HG02884 (cell line): Measurements from ENCODE around the gene PPIL1.

Source experiments
- ATAC-seq: cut with Tn5 transposase; IDR thresholded peaks from one replicate; pipeline ENCODE4 v1.9.1; 2021; ENCODE audit warnings: mild to moderate bottlenecking, moderate library complexity; ENCODE audit not compliant: unreplicated experiment

Gene PPIL1

GRCh38 chr6:36837022-36837339 is 37.6 kb downstream of the PPIL1 start:
- no peak for ATAC-seq

DNA sequence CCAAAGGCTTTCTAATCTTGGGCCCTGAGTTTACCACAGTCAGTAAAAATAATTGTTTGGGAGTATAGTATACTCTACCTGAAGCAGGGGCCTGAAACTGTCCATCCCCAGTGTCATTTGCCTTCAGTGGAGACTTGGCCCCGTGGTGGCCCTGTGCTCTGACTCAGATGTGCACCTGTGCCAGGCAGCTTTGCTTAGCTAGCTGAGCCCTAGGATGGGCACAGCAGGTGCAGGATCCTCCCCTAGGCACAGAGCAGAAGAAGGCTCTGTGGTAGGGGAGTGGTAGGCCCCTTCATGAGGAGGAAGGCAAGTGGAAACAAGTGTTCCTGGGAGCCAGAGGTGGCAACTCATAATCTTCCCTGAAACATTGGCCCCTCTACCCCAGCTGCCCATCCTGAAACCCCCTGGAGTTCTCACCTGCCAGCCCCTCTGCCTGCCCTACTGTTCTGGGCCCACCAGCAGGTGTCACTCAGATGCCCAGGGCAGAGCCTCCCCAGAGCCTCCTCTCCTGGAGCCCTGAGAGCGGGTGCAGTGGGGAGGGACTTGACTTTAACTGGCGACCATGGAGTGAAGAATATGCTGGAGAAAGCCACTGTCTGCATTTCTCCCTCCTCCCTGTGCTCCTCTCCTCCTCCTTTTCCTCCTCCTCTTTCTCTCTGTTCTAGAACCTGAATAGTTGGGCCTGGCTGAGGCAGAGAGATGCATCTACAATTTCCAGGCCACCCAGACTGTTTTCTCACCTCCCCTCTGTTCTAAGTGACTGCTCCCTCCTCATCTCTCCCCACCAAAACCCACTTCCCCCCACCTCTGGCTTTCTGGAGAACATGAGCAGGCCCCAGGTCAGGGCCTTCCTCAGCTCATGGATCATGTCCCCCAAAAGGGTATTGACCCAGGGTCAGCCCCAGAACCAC is 38.2 kb downstream of the PPIL1 start:
- no peak for ATAC-seq

- no peak for ATAC-seq
Observed at GRCh38 chr6:36834576-36835341, 39.8 kb downstream of the PPIL1 start.

GRCh38 chr6:36833182-36833789 is 41.3 kb downstream of the PPIL1 start:
- ATAC-seq, result no peak

DNA sequence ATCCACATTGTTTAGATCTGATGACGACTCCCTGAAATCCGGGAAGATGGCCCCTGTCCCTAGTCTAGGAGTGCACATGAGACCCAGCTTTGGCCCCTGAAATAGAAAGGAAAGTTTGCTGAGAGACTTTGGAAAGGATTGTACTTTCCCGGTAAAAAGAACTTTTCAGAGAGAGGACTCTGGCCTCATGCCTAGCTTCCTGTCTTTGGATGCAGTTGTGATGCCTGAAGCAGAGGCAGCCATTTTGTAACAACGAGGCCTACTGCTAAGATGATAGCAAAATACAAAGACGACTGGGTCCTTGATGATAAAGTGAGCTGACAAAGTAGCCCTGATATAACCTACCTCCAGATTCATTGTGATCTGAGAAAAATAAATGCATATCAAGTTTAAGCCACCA is 42.3 kb downstream of the PPIL1 start:
- no peak for ATAC-seq

GRCh38 chr6:36830577-36830976 is 44.0 kb downstream of the PPIL1 start:
- no peak for ATAC-seq

- no peak for ATAC-seq
Observed at GRCh38 chr6:36829919-36830544, 44.6 kb downstream of the PPIL1 start.

GRCh38 chr6:36827261-36828079 is 47.1 kb downstream of the PPIL1 start:
- no peak for ATAC-seq

DNA sequence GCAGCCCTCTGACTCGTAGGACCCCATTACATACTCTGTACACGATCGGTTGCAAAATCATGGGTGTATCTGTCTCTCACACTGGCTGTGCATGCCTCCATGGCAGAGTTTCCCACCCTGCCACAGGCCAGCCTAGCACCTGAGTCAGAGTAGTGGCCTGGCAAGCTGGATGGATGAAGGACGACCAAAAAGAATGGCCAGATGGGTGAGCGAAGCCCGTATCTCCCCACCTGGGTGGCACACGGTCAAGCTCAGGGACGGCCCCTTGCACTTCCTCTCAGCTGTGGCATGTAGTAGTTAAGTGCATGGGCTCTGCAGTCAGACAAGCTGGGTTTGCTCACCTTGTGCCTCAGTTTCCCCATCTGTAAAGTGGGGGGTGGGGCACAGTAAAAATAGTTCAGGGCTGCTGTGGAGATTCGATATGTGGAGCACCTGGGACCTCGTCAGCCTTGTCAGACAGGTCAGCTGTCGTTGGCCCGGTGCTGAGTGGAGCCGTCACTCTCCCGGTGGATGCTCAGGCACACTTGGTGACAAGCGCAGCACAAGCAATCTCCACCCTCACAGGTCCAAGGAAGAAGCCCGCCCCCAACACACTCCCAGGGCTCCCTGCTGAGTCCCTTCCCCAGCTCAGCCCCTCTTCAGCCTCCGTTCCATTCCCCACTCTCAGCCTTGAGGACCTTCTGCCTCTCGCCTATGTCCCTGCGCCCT is 47.9 kb downstream of the PPIL1 start:
- ATAC-seq, result no peak

DNA sequence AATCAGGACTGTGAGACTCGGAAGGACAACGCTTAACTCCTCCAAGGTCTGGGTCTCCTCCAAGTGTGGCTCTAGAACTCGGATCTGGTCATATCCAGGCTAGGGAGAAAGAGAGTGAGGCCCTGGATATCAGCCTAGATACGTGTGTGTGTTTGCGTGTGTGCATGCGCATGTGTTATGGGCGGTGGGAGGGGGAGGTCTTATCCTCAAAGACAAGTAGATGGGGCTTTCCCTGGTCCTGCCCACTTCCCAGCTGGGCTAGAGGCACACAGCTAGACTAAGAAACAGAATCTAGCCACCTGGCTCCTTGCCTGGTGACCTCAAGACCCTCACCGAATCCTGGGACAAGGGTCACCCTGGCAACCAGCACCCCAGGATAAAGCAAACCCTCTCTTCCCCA is 48.6 kb downstream of the PPIL1 start:
- no peak for ATAC-seq

DNA sequence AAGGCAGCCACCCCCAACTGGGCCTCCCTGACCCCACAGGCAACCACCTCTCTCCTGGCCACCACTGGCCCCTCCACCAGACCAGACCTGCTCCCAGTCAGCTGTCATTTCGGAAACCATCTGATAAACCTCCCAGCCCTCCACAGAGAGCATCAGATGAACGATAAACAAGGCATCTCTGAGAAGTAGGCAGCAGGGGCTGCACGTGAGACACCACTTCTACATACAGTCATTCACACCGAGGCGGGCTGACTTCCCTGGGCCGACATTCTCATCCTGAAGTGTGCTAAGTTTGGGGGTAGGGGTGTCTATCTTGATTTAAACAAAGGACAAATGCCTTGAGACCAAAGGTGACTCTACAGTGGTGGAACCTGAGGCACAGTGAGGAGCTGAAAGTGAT is 49.2 kb downstream of the PPIL1 start:
- ATAC-seq, result no peak

GRCh38 chr6:36824253-36824652 is 50.4 kb downstream of the PPIL1 start:
- no peak for ATAC-seq

GRCh38 chr6:36823421-36824096 is 51.0 kb downstream of the PPIL1 start:
- no peak for ATAC-seq

DNA sequence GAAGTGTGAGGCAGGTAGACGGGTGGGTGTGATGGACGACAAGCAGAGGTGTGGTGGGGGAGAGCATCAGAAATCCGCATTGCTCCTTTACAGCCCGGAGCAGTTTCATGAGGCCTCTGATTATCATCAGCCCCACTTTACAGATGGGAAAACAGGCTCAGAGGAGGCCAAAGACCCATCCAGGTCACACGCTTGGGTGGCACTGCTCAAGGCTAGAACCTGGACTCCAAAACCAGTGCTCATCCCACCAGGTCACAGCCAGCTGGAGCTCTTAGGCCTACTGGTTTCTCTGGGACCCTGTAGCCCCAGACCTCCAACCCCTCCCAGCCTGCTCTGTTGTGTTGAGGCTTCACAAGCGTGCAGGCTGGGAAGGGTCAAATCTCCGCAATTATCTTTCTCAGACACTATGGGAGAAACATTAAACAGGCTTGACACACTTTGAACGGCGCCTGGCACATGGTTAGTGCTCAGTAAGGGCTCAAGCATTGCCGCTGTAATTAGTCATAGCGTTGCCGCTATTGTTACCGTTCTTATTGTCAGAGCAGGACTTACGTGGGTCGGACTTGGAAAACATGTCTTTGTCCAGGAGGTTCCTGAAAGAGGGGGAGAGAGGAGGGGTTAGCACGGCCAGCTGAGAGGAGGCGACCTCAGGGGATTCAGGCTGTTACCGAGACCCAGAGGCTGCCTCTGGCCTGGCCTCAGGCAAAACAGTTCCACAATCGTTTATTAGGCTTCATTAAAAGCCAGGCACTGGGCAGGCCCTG is 51.9 kb downstream of the PPIL1 start:
- ATAC-seq, result no peak

DNA sequence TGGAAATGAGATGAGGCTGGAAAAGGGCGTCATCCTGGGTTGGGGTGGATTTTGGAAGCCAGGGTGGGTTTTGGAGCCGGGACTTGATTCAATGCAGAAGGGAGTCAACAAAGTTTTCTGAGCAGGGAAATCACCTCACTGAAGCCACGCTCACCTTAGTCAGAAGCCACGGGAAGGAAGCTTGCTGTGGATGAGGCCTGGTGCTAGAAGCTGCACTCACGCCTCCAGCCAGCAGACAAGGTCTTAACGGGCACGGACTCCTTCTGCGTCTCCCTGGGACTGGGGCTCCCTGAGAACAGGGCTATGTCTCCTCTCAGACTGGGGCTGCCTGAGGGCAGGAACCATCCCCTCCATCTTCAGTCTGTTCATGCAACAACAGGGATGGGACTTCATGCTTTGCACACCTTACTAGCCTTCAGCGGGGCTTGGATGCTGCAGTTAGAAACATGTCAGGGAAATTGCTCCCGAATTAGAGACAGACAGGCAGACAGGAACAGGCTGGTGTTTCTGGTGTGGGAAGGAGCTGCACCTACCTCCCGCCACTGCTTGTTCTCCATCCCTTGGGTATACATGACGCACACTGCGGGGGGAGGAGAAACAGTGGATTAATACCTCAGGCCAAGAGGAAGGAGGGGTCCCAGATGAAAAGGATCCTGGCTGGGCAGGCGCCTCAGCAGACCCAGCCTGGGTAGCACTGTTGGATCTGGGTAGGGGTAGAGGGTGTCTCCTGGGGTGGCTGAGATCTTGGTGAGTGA is 52.8 kb downstream of the PPIL1 start:
- no peak for ATAC-seq

- no peak for ATAC-seq
Observed at GRCh38 chr6:36820700-36821580, 53.7 kb downstream of the PPIL1 start.

DNA sequence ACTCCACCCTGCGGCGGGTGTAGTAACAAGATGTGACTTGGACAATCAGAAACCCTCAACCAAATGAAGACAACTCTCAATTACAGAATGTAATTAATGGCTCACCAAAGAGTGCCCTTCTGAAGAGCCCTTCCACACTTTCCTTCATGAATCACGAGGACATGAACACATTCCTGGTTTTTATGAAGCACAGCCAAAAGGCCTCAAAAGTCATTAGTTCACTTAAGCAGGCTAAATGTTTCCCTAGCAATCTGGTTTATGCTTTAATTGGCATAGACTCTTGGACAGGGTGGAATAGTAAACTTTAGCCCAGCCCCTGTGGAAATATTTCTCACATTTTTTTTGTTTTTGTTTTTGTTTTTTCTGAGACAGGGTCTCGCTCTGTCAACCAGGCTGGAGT is 55.8 kb downstream of the PPIL1 start:
- ATAC-seq, result no peak
